GM21619 (cell line): ENCODE data around the gene CUX1.
"Not testable (repeated sequence)": the region's sequence is repeated elsewhere in the genome, so short reads cannot be mapped to it uniquely, and the experiment has no call there.

Source experiments
- ATAC-seq: cut with Tn5 transposase; IDR thresholded peaks from one replicate; pipeline ENCODE4 v1.9.1; 2021; ENCODE audit not compliant: unreplicated experiment

Gene CUX1

GRCh38 chr7:101869026-101869900 is 51.8 kb downstream of the CUX1 start:
- no peak for ATAC-seq

DNA sequence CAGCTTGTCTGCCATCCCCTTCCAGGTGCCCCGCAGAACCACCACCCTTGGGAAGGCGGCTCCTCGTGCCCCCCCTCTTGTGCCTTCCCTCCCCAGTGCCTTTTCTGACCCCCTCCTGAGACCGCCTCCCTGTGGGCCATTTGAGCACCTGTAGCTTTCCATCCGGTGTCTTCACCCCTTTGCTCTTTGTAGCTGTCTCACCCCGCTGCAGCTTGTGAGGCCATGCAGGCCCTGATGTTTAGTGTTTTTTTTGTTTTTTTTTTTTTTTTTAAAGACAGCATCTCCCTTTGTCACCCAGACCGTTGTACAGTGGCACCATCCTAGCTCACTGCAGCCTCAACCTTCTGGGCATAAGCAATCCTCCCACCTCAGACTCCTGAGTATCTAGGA is 52.5 kb downstream of the CUX1 start:
- no peak for ATAC-seq

GRCh38 chr7:101870361-101871062 is 53.1 kb downstream of the CUX1 start:
- ATAC-seq: no peak

DNA sequence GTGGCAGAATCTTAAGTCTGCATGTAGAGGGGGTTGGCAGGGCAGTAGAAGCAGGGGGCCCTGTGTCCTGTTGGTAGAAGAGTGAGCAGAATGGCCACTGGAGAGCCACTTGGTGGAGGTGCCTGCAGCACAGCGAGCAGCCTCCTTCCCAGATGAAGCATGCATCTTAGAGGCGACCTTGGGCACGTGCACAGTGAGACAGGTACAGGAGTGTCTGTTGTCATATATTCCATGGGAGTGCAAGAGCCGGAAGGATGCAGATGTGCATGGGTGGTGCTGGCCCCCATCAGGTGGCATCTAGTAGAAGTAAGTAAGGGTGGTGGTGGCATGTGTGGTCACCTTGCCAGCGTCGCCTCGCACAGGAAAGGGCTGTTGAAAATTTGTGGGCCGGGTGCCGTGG is 53.9 kb downstream of the CUX1 start:
- no peak for ATAC-seq

- no peak for ATAC-seq
Observed at GRCh38 chr7:101874028-101874427, 56.6 kb downstream of the CUX1 start.

DNA sequence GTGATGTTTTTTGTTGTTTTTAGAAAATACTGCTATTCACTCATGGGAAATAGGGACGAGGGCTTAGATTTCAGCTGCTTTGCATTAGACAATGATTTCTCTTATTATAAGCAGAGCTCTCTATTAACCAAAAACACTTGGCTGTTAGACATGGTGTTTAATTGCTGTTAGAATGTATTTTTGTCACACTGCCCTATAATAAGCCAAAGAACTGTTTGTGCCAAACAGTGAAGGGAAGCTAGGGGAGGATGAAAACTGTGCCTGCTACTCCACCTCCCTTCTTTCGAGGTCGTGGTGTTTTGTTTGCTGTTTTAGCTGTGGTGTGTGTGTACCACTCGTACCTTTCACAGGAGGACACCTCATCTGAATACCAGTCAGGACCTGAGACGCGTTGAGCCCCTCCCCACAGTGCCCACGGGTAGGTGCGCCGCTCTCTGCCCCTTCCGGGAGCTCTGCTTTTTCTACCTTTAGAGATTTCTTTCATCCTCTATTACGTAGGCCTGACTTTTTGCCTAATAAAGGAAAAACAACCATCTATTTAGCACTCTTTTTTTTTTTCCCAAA is 57.9 kb downstream of the CUX1 start:
- no peak for ATAC-seq

GRCh38 chr7:101877882-101878591 is 60.6 kb downstream of the CUX1 start:
- no peak for ATAC-seq

DNA sequence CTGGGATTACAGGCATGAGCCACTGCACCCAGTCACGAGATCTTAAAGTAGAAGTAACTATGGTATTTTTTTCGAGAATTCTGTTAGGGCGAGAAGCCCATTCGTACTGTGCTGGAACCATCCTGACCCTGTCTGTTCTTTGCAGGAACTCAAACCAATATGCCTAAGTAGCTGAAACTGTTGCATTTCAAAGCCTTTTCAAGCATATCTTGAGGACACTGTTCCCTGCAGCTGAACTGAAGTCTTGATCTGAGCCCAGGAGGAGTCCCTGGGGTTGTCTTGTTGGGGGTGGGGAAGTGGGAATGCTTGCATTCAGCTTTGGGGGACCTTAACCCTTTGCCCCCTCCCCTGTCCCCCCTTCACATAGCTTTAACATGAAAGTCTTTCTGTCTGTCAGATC is 61.5 kb downstream of the CUX1 start:
- ATAC-seq: no peak

DNA sequence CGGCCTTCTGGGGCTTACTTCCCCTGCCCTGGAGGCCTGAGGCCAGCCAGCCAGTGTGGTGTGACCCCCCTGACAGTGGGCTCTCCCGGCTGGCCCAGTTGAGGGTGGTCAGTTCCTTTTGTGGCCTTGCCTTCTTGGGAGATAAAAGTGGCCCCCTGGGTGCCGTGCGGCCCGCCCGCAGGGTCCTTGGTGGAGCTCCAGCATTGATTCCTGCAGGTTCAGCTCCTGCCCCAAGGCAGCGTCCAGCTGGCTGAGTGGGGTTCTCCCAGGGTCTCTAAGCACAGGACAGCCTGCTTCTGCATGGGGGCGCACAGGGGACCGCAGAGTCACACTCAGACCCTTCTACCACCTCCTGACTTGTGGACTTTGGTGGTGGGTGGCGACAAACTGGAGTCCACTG is 62.1 kb downstream of the CUX1 start:
- ATAC-seq: no peak

DNA sequence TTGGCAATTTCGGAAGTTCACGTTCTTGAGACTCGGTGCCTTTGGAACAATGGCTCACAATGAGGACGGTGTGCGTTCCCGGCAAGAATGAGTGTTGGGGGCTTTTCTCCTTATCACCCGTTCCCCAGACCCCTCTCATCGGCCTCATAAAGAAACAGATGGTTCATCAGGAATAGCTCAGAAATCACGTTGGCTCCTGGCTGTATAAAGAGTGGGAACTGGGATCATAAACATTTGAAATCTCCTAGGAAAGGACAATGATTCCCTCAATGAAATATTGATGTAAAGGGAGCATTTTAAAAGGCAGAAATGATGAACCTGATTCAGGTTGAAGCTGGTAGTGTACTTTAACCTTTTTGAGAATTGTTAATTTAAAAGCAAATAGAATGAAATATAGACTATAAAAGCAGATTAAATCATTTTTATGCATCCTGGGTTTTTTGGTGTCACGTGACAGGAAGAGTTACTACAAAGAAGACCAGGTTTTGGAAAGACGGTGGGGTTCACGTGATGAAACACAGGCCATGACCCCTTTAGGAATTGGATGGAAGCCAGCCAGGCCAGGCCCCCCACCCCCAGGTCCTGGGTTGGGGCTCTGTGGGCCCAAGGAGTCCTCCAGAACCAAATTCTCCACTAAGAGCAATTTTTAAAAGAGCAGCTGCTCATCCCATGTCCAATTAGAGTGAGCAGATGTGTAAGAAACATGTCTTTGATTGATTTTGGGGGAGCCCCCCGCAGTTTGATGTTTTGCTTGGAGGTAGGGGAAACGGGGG is 63.0 kb downstream of the CUX1 start:
- ATAC-seq: no peak

DNA sequence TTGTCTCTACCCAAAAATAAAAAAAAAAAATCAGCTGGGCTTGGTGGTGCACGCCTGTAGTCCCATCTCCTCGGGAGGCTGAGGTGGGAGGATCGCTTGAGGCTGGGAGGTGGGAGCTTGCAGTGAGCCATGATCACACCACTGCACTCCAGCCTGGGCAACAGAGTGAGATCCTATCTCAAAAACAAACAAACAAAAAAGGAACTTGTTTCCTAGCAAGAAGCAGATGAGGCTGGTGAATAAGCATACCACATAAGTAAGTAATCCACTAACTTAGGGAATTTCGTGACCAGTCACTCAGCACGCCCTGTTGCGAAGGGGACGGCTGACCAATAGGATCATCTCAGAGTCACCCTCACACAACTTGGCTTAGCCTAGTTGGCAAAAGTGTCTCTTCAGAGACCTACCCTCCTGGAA is 64.6 kb downstream of the CUX1 start:
- no peak for ATAC-seq

DNA sequence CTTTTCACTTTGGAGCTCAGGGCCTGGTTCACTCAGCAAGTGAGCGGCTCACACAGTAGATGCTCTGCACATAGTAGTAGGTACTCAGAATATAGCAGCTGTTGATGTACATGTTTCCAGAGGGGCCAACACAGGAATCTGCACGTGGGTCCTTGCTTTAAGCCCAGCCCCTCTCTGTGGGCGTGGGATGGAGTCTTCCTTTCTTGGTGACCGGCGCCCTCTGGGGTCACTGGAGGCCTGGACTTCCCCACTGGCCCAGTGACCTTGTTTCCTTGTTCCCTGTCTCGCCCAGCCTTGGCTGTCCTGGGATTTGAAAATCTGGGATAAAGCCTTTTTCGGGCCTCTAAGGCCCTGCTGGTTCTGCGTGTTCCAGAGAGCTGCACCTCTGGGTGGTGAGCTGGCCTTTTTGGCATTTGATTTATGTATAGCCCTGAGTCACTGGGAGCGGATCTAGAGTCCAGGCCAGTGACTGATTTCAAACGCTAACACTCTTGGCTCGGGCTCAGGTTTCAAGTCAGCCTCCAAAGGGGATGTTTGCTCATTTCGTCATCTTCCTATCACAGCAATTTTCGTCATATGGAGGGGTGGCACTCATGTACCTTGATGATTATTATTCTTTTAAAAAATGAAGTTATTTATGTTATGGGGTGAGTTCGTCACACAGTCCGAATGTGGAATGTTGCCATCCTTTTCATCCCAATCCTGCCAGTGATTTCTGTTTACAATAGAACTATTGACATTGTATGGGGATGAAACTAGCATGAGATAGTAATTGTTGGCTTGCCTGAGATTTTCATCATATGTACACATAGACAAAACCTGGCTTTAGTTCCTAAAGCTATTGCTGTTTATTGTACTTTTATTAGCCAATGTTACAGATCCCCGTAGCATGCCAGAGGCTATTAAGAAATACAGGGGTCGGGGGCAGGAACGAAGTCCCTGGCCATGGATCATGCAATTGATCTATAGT is 65.5 kb downstream of the CUX1 start:
- ATAC-seq: no peak

- ATAC-seq: peak; percentile 83
Observed at GRCh38 chr7:101884671-101885596, 67.5 kb downstream of the CUX1 start.

DNA sequence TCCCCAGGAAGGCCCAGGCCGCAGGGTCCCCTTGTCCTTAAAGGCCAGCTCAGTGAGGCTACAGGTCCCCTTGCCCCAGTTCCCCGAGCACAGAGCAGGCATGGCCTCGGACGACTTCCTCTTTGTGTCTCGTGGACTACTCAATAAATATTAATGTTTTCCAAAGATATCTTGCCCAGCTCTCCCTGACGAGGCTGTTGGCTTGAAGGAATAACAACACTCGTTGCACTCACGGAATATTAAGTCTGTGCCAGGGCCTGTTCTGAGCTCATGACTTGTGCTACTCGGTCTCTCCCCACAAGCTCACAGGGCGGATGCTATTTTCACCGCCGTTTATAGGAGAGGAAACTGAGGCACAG is 68.2 kb downstream of the CUX1 start:
- no peak for ATAC-seq

DNA sequence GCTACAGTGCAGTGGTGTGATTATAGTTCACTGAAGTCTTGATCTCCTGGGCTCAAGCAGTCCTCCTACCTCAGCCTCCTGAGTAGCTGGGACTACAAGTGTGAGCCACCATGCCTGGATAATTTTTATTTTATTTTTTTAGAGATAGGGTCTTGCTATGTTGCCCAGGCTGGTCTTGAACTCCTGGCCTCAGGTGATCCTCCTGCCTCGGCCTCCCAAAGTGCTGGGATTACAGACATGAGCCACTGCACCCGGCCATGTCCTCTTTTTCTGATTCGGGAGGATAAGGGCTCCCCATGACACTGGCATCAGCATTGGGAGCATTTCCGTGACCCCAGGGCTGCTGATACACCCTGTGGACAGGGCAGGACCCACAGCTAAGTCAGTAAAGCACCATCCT is 69.9 kb downstream of the CUX1 start:
- not testable (repeated sequence) for ATAC-seq

GRCh38 chr7:101888564-101888963 is 71.1 kb downstream of the CUX1 start:
- ATAC-seq: not testable (repeated sequence)

DNA sequence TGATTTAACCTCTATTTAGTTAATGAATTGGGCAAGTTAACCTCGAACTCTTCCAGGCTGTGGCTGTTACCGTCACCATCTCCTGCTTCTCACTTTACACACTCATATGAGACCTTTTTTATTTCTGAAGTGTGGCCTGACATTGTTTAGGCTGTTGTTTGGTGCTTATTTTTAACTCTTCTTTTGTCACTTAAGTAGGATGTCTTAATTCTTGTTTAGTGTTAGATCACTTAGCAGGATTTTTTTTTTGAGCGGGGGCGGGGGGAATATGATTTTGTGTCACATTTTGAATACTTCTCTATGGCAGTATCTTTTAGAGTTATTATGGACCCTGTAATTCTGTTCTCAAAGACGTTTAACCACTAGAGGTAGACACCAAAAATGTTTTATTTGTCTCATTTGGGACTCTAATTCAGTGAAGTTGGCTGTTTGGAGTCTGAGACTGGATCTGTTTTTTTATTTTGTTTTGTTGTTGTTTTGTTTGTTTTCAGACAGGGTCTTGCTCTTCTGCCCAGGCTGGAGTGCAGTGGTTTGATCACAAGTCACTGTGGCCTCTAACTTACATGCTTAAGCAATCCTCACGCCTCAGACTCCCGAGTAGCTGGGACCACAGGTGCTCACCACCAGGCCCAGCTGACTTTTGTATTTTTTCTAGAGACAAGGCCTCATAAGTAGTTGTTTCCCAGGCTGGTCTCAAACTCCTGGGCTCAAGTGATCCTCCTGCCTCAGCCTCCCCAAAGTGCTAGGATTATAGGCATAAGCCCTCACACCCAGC is 73.5 kb downstream of the CUX1 start:
- no peak for ATAC-seq
